Camera-type eye (tissue), 1 donor: ENCODE measurements around the gene TMEM120A. TPM values are rescaled to one million over a fixed set of nuclear protein-coding genes. Genes with fewer than 3 reads are reported as not detected.

ENCODE experiments used
- total RNA-seq: library from RNA; depleted of rRNA; stranded (reverse); fragments of >200 nt; gene quantifications from one replicate; pipeline ENCODE4 v1.2.3, GENCODE V29; 2014

The TMEM120A gene
- total RNA-seq = 28.3 TPM

GRCh38 chr7:75994388-75995051 is at the start of gene TMEM120A:
TMEM120A (minus strand) TSS chr7:75994595; CDS start chr7:75994570, 25 bp downstream.

Other genes with a start within 250 kb of the TMEM120A start
- gene CCL26, start 222.4 kb downstream of the TMEM120A start, total RNA-seq = 2.6 TPM
- not detected for gene CCL24, start 180.8 kb downstream of the TMEM120A start, total RNA-seq
- gene RHBDD2, start 115.6 kb downstream of the TMEM120A start, total RNA-seq = 38.6 TPM
- gene POR, start 79.4 kb downstream of the TMEM120A start, total RNA-seq = 55.1 TPM
- gene STYXL1, start 53.4 kb upstream of the TMEM120A start, total RNA-seq = 35.0 TPM
- gene MDH2, start 53.5 kb upstream of the TMEM120A start, total RNA-seq = 39.4 TPM
- gene SRRM3, start 207.3 kb upstream of the TMEM120A start, total RNA-seq = 20.2 TPM